Lower leg skin (tissue), 3 donors: ENCODE results near the gene CDAN1.

Source experiments
- POLR2A ChIP-seq, 2 donors: fragments of 450-650 bp; IDR thresholded peaks; one replicate each; pipeline ENCODE4 v1.6.1; 2016 to 2017; ENCODE audit warnings: antibody characterized with exemption in 2 of 2, mild to moderate bottlenecking in 1 of 2, moderate library complexity in 1 of 2
- TF ChIP-seq, protein P1 (sequence below), 3 donors: fragments of 450-650 bp; IDR thresholded peaks; one replicate each; pipeline ENCODE4 v1.5.1; 2016; ENCODE audit warnings: antibody characterized with exemption in 3 of 3, mild to moderate bottlenecking in 3 of 3, moderate library complexity in 2 of 3

DNA sequence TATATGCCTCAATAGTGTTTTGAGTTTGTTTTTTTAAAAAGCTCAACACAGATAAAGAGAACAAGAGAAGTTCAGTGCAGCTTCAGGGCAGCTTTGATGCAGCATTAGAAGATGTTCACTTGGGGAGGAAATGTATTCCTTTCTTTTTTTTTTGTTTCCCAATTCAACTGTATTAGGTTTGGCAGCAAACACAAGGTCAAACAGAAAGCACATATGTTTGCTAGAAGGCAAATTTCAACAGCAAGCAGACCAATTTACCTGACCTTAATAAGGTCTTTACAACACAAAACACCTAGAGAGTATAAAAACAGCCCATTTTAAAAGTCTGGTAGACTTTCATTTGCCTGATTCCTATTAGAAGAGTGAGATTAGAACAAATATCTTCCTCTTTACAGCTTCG lies 7.3 kb upstream of the CDAN1 start:
- TF ChIP-seq, protein P1, sequence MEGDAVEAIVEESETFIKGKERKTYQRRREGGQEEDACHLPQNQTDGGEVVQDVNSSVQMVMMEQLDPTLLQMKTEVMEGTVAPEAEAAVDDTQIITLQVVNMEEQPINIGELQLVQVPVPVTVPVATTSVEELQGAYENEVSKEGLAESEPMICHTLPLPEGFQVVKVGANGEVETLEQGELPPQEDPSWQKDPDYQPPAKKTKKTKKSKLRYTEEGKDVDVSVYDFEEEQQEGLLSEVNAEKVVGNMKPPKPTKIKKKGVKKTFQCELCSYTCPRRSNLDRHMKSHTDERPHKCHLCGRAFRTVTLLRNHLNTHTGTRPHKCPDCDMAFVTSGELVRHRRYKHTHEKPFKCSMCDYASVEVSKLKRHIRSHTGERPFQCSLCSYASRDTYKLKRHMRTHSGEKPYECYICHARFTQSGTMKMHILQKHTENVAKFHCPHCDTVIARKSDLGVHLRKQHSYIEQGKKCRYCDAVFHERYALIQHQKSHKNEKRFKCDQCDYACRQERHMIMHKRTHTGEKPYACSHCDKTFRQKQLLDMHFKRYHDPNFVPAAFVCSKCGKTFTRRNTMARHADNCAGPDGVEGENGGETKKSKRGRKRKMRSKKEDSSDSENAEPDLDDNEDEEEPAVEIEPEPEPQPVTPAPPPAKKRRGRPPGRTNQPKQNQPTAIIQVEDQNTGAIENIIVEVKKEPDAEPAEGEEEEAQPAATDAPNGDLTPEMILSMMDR (IDR thresholded peaks at IDR 0.05), result no peak
- no peak for TF ChIP-seq POLR2A (IDR thresholded peaks at IDR 0.05)
